HG02588 (cell line): ENCODE results near the gene TMEM205.
"Not testable (repeated sequence)": the region's sequence is repeated elsewhere in the genome, so short reads cannot be mapped to it uniquely, and the experiment has no call there.

Experiments used
- ATAC-seq: cut with Tn5 transposase; IDR thresholded peaks from one replicate; pipeline ENCODE4 v1.9.1; 2021; ENCODE audit warnings: mild to moderate bottlenecking, moderate library complexity; ENCODE audit not compliant: unreplicated experiment

TMEM205 gene

DNA sequence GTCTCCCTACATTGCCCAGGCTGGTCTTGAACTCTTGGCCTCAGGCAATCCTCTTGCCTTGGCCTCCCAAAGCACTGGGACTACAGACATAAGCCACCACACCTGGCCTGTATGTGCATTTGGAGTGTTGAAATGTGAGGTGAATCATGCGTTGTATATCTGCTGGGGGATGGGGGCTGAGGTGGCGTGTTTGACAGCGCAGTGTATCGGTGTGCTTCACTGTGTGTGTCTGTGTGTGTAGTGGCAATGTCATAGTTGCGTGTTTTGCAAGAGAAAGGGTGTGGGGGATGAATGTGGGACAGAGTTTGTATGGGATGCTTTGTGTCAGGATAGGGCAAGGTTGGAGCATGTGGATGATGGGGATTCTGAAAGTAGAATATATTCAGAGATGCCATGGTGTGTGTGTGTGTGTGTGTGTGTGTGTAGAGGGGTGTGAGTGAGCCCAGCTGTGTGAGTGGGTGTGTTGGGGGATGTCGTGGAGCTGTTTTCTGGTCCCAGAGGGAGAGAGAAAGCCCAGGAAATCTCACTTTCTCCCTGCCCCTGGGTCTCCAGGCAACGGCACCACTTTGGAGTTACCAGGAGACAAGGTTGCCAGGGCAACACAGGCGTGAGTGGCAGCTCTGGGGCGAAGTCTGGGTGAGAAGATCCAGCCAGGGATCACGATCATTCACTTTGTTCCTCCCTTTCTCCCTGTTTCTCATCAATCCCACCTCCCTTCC, 27.3 kb upstream of the TMEM205 start:
- no peak for ATAC-seq

DNA sequence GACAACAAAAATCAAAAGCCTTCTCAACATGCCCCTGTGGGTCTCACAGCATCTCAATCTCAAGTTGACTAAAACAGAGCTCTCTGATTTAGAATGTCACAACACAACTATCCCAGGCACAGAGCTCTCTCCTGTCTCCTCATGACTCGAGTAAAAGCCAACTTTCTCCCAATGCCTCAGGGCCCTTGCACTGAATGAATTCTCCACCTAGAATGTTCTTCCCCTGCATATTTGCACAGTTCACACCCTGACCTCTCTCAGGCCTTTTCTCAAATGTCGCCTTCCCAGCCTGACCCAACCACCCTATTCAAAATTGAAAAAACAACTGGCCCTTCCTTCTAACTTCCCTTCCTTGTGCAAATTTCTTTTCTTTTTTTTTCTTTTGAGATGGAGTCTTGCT, 24.7 kb upstream of the TMEM205 start:
- ATAC-seq, result no peak

DNA sequence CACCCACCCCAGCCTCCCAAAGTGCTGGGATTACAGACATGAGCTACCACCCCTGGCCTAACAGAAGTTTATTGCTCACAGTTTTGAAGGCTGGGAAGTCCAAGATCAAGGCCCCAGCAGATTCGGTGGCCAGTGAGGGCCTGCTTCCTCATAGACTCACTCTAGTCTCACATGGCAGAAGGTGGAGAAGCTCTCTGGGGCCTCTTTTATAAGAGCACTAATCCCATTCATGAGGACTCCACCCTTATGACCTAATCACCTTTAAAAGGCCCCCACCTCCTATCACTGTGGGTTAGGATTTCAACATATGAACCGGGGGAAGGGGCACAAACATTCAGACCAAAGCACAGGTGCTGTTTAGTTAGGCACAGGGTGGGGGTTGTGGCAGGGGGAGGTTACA, 21.5 kb upstream of the TMEM205 start:
- ATAC-seq, result no peak

DNA sequence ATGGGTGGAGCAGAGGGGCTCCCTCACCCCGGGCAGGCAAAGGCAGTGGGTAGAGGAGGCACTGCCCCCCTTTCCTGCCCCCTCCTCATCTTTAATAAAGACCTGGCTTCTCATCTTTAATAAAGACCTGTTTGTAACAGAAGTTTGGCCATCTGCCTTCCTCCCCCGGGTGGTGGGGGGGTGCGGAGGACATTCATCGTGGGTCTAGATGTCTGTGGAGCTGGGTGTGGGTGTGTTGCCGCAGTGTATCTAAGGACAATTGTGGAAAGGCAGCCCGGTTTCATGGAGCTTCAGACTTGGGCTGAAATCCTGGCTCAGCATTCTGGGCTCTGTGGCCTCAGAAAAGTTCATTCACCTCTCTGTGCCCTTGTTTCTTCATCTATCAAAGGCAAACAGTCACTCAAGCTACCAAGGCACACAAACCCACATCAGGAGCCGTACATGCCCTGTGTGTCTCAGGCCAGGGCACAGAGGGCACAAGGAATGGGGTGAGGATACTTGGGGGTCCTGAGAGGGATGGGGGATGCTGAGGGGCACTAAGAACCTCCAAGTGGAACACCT, 19.6 kb upstream of the TMEM205 start:
- ATAC-seq, result no peak

DNA sequence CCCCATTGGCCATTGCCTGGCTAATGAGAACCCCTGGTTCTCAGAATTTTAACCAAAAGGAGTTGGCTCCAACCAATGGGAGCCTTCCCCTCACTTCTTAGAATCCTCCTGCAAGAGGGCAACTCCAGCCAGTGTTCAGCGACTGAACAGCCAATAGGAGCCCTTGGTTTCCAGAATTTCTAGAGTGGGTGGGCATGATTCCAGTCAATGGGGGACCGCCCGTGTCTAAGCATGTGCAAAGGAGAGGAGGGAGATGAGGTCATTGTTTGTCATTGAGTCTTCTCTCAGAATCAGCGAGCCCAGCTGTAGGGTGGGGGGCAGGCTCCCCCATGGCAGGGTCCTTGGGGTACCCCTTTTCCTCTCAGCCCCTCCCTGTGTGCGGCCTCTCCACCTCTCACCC, 18.9 kb upstream of the TMEM205 start:
- ATAC-seq, result no peak

DNA sequence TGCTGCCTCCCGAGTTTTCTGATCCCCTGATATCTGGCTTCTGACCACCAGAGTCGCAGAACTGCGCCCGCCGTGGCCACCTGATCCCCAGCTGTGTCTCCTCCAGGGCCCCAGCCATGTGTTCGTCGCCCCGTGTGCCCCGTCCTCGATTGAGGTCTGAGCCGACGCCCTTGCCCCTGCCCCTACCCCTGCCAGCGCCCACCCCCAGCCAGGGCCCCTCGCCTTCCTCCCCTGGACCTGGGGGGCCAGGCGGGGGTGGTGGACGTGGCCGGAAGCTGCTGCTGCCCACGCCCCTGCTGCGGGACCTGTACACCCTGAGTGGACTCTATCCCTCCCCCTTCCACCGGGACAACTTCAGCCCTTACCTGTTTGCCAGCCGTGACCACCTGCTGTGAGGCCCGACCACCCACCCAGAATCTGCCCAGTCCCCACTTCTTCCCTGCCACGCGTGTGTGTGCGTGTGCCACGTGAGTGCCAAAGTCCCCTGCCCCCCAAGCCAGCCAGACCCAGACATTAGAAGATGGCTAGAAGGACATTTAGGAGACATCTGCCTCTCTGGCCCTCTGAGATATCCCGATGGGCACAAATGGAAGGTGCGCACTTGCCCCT, 18.3 kb upstream of the TMEM205 start:
- ATAC-seq, result no peak

DNA sequence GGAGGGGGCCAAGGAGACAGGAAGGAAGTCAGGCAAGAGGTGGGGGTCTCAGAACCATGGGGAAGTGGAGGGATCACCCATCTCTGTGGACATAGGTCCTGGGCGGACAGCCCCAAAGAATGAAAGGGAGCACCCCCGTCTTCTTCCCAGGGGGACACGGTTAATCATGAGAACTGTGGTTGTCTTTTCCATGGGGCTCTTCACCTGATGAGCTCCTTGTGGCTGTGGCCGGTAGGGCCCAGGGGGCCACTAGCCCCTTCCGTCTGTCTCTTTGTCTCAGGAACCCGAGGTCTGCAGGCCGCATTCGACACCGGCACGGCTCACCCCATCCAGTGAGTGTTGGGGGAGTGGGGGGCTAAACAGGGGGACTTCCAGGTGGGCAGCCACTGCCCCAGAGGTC, 17.8 kb upstream of the TMEM205 start:
- no peak for ATAC-seq

DNA sequence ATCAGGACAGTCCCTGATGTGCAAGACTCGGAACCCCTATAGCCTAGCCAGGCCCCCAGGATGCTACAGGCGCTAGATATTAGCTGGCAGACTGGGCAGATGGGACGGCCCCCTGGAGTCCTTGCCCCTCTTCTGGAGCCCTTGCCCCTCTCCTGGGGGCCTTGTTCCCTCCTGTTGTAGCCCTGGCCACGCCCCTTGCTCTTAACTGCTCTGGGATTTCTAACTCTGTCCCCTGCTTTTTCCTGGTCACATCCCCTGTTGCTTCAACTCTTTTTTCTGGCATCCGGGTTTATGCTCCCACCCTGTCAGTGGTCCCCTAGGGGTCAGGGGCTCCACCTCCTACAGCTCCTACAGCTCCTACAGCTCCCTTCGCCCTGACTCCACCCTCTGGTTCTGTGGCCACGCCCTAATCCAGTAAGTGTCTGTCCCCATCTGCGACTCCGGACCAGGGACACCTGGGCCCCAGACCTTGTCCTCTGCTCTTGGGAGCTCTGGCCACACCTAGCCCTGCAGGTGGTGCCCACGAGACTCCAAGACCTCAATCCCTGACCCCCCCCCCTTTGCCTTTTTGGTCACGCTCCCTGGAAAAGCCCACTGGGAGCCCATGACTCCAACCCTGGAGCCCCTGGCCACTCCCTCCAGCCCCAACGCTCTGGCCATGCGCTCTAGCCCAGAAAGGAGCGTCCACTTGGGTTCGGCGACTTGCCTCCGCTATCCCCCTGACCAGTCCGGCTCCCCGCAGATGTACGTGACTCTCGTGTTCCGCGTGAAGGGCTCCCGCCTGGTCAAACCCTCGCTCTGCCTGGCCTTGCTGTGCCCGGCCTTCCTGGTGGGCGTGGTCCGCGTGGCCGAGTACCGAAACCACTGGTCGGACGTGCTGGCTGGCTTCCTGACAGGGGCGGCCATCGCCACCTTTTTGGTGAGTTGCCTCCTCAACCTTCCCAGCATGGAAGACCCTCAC, 16.0 kb upstream of the TMEM205 start:
- ATAC-seq, result no peak

DNA sequence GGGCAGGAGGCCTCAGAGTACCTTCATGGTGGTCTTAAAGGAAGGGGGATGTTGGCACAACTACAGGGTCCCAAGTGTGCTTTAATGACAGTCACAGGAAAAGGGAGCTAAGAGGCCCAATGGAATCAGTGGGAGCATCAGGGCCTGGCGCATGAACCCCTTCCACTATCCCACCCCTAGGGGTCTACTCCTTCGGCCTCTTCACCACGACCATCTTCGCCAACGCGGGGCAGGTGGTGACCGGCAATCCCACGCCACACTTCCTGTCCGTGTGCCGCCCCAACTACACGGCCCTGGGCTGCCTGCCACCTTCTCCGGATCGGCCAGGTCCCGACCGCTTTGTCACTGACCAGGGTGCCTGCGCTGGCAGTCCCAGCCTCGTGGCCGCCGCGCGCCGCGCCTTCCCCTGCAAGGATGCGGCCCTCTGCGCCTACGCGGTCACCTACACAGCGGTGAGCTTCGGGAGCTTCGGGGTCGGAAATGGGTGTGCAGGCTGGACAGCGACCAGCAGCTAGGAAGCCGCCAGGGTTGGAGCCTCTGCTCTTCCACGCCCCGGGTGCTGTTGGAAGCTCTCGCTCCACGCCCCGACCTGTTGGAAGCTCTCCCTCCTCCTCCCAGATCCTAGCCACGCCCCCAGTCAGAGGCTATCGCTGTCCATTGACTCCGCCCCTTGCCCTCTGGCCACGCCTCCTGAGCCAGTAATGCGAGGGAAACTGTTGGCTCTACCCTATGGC, 15.1 kb upstream of the TMEM205 start:
- no peak for ATAC-seq

DNA sequence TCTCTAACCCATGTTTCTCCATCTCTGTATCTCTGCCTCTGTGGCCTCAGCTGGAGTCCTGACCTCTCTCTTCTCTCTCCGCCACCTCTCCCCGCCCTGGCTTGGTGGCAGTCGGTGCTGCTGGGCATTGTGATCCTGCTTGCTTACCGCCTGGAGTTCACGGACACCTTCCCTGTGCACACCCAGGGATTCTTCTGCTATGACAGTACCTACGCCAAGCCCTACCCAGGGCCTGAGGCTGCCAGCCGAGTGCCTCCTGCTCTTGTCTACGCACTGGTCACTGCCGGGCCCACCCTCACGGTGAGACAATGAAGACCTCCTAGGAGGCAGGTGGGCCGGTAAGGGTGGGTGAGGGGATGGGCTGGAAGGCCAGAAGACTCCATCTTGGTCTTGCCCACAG, 13.4 kb upstream of the TMEM205 start:
- ATAC-seq, result no peak

DNA sequence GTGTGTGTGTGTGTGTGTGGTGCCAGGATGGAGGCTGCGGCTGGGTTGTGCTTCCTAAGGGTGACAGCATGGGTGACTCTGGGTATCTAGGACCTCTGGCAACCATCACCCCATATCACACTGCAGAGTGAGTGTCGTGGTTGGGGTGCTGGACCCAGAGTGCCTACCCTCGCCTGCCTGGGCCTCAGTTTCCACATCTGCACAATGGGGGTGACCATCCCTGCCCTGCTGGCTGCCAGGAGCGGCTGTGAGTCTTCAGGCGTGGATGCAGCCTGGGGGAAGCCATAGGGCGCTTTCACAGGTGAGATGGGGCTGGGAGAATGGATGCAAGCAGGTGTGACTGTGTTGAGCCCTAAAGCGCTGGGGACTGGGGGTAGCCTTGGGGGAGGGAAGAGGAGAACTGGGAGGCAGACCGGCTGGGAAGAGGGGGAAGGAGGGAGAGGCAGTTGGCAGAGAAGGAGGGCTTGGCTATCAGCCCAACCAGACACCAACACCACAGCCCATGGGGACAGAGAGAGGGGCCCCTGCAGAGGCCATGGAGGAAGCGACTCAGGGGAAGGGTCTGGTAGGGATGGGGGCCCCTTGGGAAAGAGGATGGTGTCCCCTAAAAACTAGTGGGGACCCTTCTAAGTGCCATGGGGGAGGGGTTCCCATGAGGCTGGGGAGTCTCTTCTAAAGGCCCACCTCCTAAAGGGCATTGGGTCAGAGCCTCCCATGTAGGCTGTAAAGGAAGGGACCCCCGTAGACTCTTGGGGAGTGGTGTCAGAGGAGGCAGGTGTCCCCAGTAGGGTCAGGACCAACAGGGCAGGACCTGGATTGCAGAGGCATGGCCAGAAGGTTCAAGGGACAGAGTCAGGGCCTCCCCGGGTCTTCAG, 10.8 kb upstream of the TMEM205 start:
- no peak for ATAC-seq

DNA sequence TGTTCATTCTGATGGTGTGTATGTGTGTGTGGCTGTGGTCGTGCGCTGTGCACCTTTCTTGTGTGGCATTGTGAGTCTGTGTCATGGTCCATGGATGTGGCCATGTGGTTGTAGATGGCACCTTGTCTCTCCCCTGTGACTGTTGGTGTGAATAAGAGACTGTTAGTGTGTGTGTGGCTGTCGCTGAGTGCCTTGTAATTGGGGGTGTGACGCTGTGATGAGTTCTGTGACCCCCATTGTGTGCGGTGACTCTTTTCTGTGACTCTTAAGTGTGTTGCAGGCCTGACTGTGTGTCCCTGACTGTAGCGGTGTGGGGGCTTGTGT, 10.0 kb upstream of the TMEM205 start:
- ATAC-seq, result no peak

DNA sequence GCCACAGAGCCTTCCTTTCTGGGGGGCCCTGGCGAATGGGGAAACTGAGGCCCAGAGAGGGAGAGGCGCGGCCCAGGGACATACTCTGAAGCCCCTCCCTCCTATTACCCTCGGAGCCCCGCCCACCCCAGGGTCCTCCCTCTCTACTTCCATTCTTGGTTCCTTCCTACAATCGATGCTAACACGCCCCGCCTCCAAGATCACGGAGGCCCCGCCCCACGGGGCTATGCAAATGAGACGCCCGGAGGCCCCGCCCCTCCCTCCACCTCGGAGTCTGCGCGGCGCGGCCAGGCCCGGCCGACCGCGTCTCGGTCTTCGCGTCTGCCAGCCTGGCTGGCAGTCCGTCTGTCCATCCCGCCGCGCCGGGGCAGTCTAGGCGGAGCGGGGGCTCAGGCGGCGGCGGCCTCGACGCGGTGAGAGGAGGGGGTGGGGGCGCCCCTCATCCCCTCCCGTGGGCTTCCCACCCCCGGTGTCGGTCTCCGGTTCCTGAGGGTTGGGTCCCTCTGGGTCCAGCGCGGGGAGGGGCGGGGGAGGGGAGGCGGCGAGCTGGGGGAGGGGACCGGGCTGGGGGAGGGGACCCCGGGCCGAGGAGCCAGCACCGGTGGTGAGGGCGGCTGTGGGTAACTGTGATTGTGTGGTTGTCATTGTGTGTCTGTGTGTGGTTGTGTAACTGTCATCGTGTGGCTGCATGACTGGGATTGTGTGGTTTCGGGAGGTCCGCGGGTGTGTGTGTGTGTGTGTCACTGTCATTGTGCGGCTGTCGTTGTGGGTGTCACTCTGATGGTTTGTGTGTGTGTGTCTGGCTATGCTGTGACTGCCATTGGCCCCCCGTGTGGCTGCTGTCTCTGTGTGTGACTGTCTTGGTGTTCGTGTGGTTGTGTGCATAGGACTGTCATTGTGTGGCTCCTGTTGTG, 9.3 kb upstream of the TMEM205 start, which contains the start of gene PLPPR2:
Gene PLPPR2, plus strand, starts transcription at position 273 of the 914 bp plus-strand sequence. CDS start 2,242 bp downstream, outside the sequence.
- peak; percentile 46 for ATAC-seq

DNA sequence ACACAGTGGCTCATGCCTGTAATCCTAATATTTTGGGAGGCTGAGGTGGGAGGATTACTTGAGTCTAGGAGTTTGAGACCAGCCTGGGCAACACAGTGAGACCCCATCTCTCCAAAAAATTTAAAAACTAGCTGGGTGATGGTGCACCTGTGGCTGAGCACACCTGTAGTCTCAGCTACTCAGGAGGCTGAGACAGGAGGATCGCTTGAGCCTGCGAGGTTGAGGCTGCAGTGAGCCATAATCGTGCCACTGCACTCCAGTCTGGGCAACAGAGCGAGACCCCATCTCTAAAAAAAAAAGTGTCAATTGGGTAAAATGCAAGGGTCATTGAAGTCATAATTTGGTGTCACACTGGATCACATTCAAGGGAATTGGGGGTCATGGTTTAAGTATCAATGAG, 8.0 kb upstream of the TMEM205 start:
- ATAC-seq, result not testable (repeated sequence)

DNA sequence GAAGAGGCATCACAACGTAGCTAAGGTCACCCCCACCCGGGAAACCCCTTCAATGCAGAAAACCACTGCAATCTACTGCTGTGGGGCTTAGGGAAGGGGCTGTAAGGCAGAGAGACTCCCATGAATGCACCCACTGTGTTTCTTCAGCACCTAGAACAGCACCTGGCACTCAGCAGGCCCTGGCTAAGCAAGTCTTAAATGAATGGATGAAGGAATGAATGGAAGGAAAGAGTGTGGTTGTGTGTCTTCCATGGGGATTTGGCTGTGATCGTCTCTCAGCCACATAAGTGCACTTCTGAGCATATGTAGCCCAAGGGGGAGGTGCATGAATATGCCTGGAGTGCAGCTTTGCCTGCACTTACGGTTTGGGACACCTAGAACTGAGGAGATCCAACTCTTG, 3.1 kb upstream of the TMEM205 start:
- no peak for ATAC-seq

DNA sequence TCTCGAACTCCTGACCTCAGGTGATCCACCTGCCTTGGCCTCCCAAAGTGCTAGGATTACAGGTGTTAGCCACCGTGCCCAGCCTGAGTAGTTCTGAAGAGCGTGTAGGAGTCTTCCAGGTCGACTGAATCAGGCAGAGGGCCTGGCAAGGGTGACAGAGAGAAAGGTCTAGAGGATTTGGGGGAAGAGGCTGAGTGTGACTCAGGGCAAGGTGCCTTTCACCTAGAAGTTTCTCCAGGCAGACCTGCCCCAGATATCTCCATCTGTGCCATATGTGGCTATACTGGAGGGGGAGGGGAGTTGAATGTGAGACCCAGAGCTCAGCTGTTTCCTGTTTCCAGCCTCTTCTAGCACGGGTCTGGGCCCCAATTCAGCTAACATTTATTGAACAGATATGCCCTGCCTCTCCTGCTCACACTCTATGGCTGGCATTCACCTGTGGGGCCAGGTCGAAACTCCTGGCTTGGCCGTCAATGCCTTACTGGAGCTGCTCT, 1.5 kb upstream of the TMEM205 start:
- ATAC-seq, result no peak

DNA sequence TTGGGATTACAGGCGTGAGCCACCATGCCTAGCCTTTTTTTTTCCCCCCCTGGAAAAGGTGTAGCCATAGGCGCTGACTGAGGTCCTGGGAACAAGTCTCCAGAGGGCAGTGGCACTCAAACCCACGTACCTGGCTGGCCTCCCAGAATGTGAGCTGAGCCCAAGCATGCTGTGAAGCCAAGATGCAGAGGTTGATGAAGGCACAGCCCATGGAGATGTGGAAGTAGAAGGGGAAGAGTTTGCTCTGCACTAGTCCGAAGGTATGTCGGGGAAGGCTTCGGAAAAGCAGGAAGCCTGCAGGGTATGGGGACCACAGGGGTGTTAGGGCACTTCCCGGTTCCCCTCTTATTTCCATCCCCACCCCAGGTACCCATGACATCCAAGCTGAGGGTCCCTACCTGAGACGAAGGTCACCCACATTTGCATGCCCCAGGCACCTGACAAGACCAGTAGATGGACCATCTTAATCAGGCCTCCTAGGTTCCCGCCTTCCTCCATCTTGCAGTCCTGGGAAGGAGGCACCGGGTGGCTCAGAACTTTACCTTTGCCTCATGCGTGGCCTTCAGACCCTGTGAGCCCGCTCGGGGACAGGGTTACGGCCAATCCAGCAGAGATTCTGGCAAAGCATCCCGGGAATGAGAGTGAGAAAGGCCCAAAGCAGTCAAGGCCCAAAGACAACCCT, 805 bp downstream of the TMEM205 start:
- ATAC-seq, result no peak

DNA sequence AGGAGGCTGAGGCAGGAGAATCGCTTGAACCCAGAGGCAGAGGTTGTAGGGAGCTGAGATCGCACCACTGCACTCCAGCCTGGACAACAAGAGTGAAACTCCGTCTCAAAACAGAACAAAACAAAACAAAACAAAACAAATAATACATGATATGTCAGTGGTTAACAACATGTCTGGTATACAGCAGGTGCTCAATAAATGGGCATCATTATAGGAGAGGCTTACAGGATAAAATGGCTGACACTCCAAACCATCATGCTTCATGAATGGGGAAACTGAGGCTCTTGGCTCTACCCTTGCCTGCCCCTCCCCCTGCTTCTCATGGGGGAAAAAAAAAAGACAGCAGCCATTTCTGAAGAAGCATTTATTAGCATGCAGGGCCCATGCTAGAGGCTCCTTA, 3.6 kb downstream of the TMEM205 start:
- no peak for ATAC-seq
